ENCODE measurements around the gene CHSY1. TPM values are rescaled to one million over a fixed set of nuclear protein-coding genes. Genes with fewer than 3 reads are reported as not detected.

CHSY1 gene
- total RNA-seq, 1 donor from 2014 or later: 43.0 TPM

DNA sequence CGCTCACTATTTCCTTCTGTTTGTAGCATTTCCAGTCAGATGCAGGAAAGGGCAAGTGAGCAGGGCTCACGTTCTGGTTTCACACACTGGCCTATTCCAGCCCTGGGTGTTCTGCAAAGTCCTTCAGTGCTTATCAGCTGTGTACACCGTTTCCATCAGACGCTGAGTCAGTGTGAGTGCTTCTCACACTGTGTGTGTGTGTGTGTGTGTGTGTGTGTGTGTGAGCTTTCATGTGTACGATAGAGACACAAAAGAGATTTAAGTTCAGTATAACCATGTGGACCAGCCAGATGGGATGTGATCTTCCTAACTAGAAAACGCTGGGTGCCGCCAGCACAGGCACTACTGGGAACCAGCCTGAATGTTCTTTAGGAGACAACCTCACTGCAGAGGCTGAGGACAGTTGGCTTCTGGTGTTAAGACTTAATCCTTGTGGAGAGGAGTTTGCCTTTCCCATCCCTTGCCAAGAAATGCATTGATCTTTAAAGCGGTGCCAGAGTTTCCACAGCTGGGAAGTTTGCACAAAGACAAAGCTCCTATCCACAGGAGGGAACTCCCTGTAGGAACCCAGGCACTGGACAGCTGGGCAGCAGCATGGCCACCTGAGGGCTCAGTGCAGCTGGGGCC, 3.9 kb upstream of the CHSY1 start:
- H3K27ac Mint-ChIP-seq: peak overlapping the region; percentile 15
- no peak for DNase-seq (ENCODE audit: extremely low spot score, unreplicated experiment)
- peak overlapping the region; percentile 41 for H3K4me3 Mint-ChIP-seq
- H3K4me1 Mint-ChIP-seq (ENCODE audit: unreplicated experiment): peaks cover 33% of the 10 kb centered on the region
- H3K36me3 Mint-ChIP-seq: no peaks in the 10 kb centered on the region
- peaks cover 22% of the 10 kb centered on the region for H3K27me3 Mint-ChIP-seq
- no peak for TF ChIP-seq CTCF (conservative IDR thresholded peaks at IDR 0.05)
- no peaks in the 10 kb centered on the region for H3K9me3 Mint-ChIP-seq

DNA sequence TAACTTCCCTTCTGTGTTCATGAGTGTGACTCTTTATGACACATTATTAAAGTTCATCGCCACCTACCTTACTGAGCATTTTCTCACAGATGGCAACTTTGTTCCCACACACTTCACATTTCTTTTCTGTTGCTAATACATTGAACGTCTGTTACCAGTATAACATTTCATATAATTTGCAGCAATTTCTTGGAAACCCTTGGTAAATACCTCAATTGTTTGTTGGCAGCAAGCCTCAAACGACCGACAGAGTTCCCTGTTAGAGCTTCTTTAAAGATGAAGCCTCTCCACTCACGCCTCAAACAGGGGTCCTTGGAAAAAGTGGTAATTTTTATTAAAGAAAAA, 3.2 kb upstream of the CHSY1 start:
- H3K36me3 Mint-ChIP-seq: no peaks in the 10 kb centered on the region
- no peak for DNase-seq (ENCODE audit: extremely low spot score, unreplicated experiment)

GRCh38 chr15:101254157-101255050, 2.6 kb upstream of the CHSY1 start:
- no peak for DNase-seq (ENCODE audit: extremely low spot score, unreplicated experiment)
- Mint-ChIP-seq H3K36me3 (no peaks in the 10 kb centered on the region), H3K4me1 (ENCODE audit: unreplicated experiment) (peaks cover 44% of the 10 kb centered on the region), H3K27me3 (peaks cover 17% of the 10 kb centered on the region), H3K4me3 (no peak overlapping the region), H3K27ac (no peak overlapping the region), H3K9me3 (no peaks in the 10 kb centered on the region)
- TF ChIP-seq CTCF (conservative IDR thresholded peaks at IDR 0.05): peak; percentile 39

More for the DNA sequence above, 3.2 kb upstream of the CHSY1 start:
- Mint-ChIP-seq H3K4me1 (ENCODE audit: unreplicated experiment) (peaks cover 40% of the 10 kb centered on the region), H3K27me3 (peaks cover 20% of the 10 kb centered on the region), H3K4me3 (no peak overlapping the region), H3K27ac (no peak overlapping the region), H3K9me3 (no peaks in the 10 kb centered on the region)
- no peak for TF ChIP-seq CTCF (conservative IDR thresholded peaks at IDR 0.05)

- H3K36me3 Mint-ChIP-seq: peaks cover 4% of the 10 kb centered on the region
- peaks cover 8% of the 10 kb centered on the region for H3K27me3 Mint-ChIP-seq
- H3K4me3 Mint-ChIP-seq: peak overlapping the region; percentile 95
- H3K27ac Mint-ChIP-seq: peak overlapping the region; percentile 90
- H3K9me3 Mint-ChIP-seq: no peaks in the 10 kb centered on the region
- DNase-seq (ENCODE audit: extremely low spot score, unreplicated experiment): no peak
- peaks cover 43% of the 10 kb centered on the region for H3K4me1 Mint-ChIP-seq (ENCODE audit: unreplicated experiment)
- no peak for TF ChIP-seq CTCF (conservative IDR thresholded peaks at IDR 0.05)
These were observed 988 bp upstream of the CHSY1 start for GRCh38 chr15:101252836-101253235.

DNA sequence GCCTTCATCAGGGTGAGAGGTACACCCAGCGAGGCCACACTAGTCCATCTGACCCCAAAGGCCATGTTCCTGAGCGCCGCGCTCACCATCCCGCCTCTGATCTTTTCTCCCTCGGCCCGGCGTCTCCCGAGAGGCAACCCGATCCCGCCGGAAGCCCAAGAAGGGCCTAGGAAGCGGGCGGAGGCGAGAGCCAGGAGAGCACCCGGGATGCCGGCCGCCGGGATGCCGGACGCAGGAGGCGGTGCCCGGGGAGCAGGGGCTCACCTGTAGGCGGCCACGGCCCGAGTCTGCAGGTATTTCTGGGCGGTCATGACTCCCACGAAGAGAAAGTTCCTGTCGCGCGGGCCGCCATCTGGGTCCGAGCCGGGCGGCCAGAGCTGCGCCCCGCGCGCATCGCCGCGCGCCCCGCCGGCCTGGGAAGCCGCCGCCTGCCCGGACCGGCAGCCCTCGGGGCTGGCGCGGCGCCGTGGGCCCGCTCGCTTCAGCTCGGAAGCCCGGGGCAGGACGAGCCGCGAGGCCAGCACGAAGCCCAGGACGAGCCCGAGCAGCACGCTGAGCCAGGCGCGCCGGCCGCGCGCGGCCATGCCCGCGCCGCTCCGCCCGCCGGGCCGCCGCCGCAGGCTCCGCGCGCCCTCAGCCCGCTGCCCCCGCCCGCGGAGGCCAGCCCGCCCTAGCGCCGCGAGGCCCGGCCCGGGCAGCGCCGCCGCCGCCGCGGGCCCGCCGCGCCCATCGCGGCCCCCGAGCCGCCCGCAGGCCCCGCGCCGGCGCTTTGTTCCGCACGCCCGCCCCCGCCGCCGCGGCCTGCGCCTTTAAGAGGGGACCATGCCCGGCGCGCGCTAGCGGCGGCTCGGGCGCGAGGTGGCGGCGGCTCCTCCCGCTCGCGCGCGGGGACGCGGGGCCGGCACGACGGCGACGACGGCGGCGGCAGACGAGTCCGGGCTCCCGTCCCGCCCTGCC, 697 bp downstream of the CHSY1 start:
- Mint-ChIP-seq H3K4me3 (peak overlapping the region; percentile 96), H3K9me3 (no peaks in the 10 kb centered on the region), H3K4me1 (ENCODE audit: unreplicated experiment) (peaks cover 57% of the 10 kb centered on the region), H3K36me3 (peaks cover 9% of the 10 kb centered on the region), H3K27me3 (peaks cover 8% of the 10 kb centered on the region), H3K27ac (peak overlapping the region; percentile 89)
- DNase-seq (ENCODE audit: extremely low spot score, unreplicated experiment): no peak
- TF ChIP-seq CTCF (conservative IDR thresholded peaks at IDR 0.05): no peak
